Measurements from ENCODE around the gene AP3B1.

AP3B1 gene

DNA sequence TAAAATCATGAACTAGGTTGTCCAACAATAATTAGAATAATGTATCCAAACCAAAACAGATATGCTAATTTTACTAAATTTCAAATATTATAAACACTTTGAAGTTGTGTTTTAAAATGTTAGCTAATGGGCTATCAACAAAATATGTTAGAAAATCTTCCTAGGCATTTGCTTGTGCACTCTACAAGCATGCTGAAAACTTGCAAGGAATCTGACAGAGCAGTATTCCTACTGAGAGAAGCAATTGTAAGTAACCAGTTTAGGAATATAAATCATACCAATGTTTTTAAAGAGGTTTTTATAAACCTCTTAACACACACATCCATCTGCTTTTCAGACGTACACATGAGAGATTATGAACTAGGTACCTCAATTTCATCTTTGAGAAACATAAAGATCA is 289.9 kb downstream of the AP3B1 start:
- TF ChIP-seq EZH2 (IDR thresholded peaks at IDR 0.05; ENCODE audit: borderline replicate concordance, low read depth, low read length, severe bottlenecking) = no peak
- TF ChIP-seq CTCF (IDR thresholded peaks at IDR 0.05; ENCODE audit: borderline replicate concordance, extremely low read depth, low read length, poor library complexity, severe bottlenecking) = no peak
- Histone ChIP-seq H3K4me1 (ENCODE audit: insufficient read depth, low read length) (no peaks in the 10 kb centered on the region), H4K20me1 (ENCODE audit: insufficient read depth, low read length) (no peaks in the 10 kb centered on the region), H2AFZ (ENCODE audit: low read depth, low read length) (no peak overlapping the region), H3K4me2 (ENCODE audit: insufficient read depth, low read length) (no peak overlapping the region), H3K4me3 (ENCODE audit: low read depth in 1 of 2, low read length in 2 of 2) (no peak overlapping the region), H3K9me3 (ENCODE audit: insufficient read depth, low read length, severe bottlenecking) (no peaks in the 10 kb centered on the region), H3K27me3 (ENCODE audit: insufficient read depth, low read length, poor library complexity) (no peaks in the 10 kb centered on the region), H3K27ac (ENCODE audit: low read length) (no peak overlapping the region), H3K36me3 (ENCODE audit: insufficient read depth, low read length) (peaks cover 15% of the 10 kb centered on the region), H3K9ac (ENCODE audit: low read depth, low read length) (no peak overlapping the region), H3K79me2 (ENCODE audit: insufficient read depth, low read length) (no peaks in the 10 kb centered on the region)
- ATAC-seq (ENCODE audit: insufficient read depth, low read depth) (no peak), DNase-seq (no peak)

- Histone ChIP-seq H3K27ac (ENCODE audit: low read length) (no peak overlapping the region), H3K79me2 (ENCODE audit: insufficient read depth, low read length) (no peaks in the 10 kb centered on the region), H3K4me3 (ENCODE audit: low read depth in 1 of 2, low read length in 2 of 2) (no peak overlapping the region), H4K20me1 (ENCODE audit: insufficient read depth, low read length) (no peaks in the 10 kb centered on the region), H3K4me2 (ENCODE audit: insufficient read depth, low read length) (no peak overlapping the region), H3K9ac (ENCODE audit: low read depth, low read length) (no peak overlapping the region), H3K36me3 (ENCODE audit: insufficient read depth, low read length) (peaks cover 19% of the 10 kb centered on the region), H3K4me1 (ENCODE audit: insufficient read depth, low read length) (no peaks in the 10 kb centered on the region), H2AFZ (ENCODE audit: low read depth, low read length) (no peak overlapping the region), H3K27me3 (ENCODE audit: insufficient read depth, low read length, poor library complexity) (no peaks in the 10 kb centered on the region), H3K9me3 (ENCODE audit: insufficient read depth, low read length, severe bottlenecking) (no peaks in the 10 kb centered on the region)
- DNase-seq (no peak), ATAC-seq (ENCODE audit: insufficient read depth, low read depth) (no peak)
- TF ChIP-seq EZH2 (IDR thresholded peaks at IDR 0.05; ENCODE audit: borderline replicate concordance, low read depth, low read length, severe bottlenecking) (no peak), CTCF (IDR thresholded peaks at IDR 0.05; ENCODE audit: borderline replicate concordance, extremely low read depth, low read length, poor library complexity, severe bottlenecking) (no peak)
Measured at GRCh38 chr5:78003919-78004318, 290.6 kb downstream of the AP3B1 start.

- ATAC-seq (ENCODE audit: insufficient read depth, low read depth) (no peak), DNase-seq (no peak)
- Histone ChIP-seq H4K20me1 (ENCODE audit: insufficient read depth, low read length) (no peaks in the 10 kb centered on the region), H3K4me2 (ENCODE audit: insufficient read depth, low read length) (no peak overlapping the region), H3K27ac (ENCODE audit: low read length) (no peak overlapping the region), H3K27me3 (ENCODE audit: insufficient read depth, low read length, poor library complexity) (no peaks in the 10 kb centered on the region), H3K36me3 (ENCODE audit: insufficient read depth, low read length) (peaks cover 19% of the 10 kb centered on the region), H3K4me1 (ENCODE audit: insufficient read depth, low read length) (no peaks in the 10 kb centered on the region), H3K9me3 (ENCODE audit: insufficient read depth, low read length, severe bottlenecking) (no peaks in the 10 kb centered on the region), H3K4me3 (ENCODE audit: low read depth in 1 of 2, low read length in 2 of 2) (no peak overlapping the region), H2AFZ (ENCODE audit: low read depth, low read length) (no peak overlapping the region), H3K9ac (ENCODE audit: low read depth, low read length) (no peak overlapping the region), H3K79me2 (ENCODE audit: insufficient read depth, low read length) (no peaks in the 10 kb centered on the region)
- no peak for TF ChIP-seq CTCF (IDR thresholded peaks at IDR 0.05; ENCODE audit: borderline replicate concordance, extremely low read depth, low read length, poor library complexity, severe bottlenecking)
- no peak for TF ChIP-seq EZH2 (IDR thresholded peaks at IDR 0.05; ENCODE audit: borderline replicate concordance, low read depth, low read length, severe bottlenecking)
Measured at GRCh38 chr5:78003450-78003849, 291.0 kb downstream of the AP3B1 start.

GRCh38 chr5:78002690-78003089 is 291.8 kb downstream of the AP3B1 start:
- no peak for ATAC-seq (ENCODE audit: insufficient read depth, low read depth)
- Histone ChIP-seq H3K27ac (ENCODE audit: low read length) (no peak overlapping the region), H3K4me1 (ENCODE audit: insufficient read depth, low read length) (no peaks in the 10 kb centered on the region), H3K36me3 (ENCODE audit: insufficient read depth, low read length) (peaks cover 19% of the 10 kb centered on the region), H3K9me3 (ENCODE audit: insufficient read depth, low read length, severe bottlenecking) (no peaks in the 10 kb centered on the region), H3K79me2 (ENCODE audit: insufficient read depth, low read length) (no peaks in the 10 kb centered on the region), H4K20me1 (ENCODE audit: insufficient read depth, low read length) (no peaks in the 10 kb centered on the region), H3K4me2 (ENCODE audit: insufficient read depth, low read length) (no peak overlapping the region), H3K9ac (ENCODE audit: low read depth, low read length) (no peak overlapping the region), H3K4me3 (ENCODE audit: low read depth in 1 of 2, low read length in 2 of 2) (no peak overlapping the region), H3K27me3 (ENCODE audit: insufficient read depth, low read length, poor library complexity) (no peaks in the 10 kb centered on the region), H2AFZ (ENCODE audit: low read depth, low read length) (no peak overlapping the region)
- TF ChIP-seq EZH2 (IDR thresholded peaks at IDR 0.05; ENCODE audit: borderline replicate concordance, low read depth, low read length, severe bottlenecking) (no peak), CTCF (IDR thresholded peaks at IDR 0.05; ENCODE audit: borderline replicate concordance, extremely low read depth, low read length, poor library complexity, severe bottlenecking) (no peak)
- no peak for DNase-seq
